Measurements from ENCODE around the gene SYT1.

SYT1 gene

GRCh38 chr12:79331870-79332269, 467.3 kb downstream of the SYT1 start:
- no peak overlapping the region for H3K4me3 ChIP-seq (ENCODE audit: insufficient read depth in 1 of 2, low read depth in 1 of 2, low read length in 2 of 2)
- no peak overlapping the region for H3K27ac ChIP-seq (ENCODE audit: low read length, poor library complexity, severe bottlenecking)
- no peaks in the 10 kb centered on the region for H3K4me1 ChIP-seq (ENCODE audit: control insufficient read depth, insufficient read depth, low read depth, low read length)
- DNase-seq, result no peak
- no peak overlapping the region for H3K4ac ChIP-seq (ENCODE audit: low read depth in 1 of 2, low read length in 2 of 2)
- H3K27me3 ChIP-seq (ENCODE audit: control insufficient read depth in 1 of 2, insufficient read depth in 1 of 2, low read length in 2 of 2), result no peaks in the 10 kb centered on the region
- H2BK120ac ChIP-seq (ENCODE audit: low read depth, low read length), result no peak overlapping the region
- no peak overlapping the region for H2AFZ ChIP-seq (ENCODE audit: low read depth, low read length)
- H3K4me2 ChIP-seq (ENCODE audit: low read length, poor library complexity, severe bottlenecking), result no peak overlapping the region
- no peak overlapping the region for H2BK5ac ChIP-seq (ENCODE audit: low read depth, low read length, poor library complexity, severe bottlenecking)
- H3K9me3 ChIP-seq (ENCODE audit: control insufficient read depth, low read length), result no peaks in the 10 kb centered on the region
- H2BK12ac ChIP-seq (ENCODE audit: low read length in 2 of 2), result no peak overlapping the region
- H3K23ac ChIP-seq (ENCODE audit: low read length in 2 of 2), result no peak overlapping the region
- no peak overlapping the region for H4K91ac ChIP-seq (ENCODE audit: low read length)
- no peak overlapping the region for H3K14ac ChIP-seq (ENCODE audit: low read length in 2 of 2)
- H3K36me3 ChIP-seq (ENCODE audit: control insufficient read depth in 1 of 2, insufficient read depth in 2 of 2, low read depth in 1 of 2, low read length in 2 of 2), result no peaks in the 10 kb centered on the region
- H2AK5ac ChIP-seq (ENCODE audit: low read length, severe bottlenecking), result no peak overlapping the region
- H2BK15ac ChIP-seq (ENCODE audit: low read depth, poor library complexity, severe bottlenecking), result no peak overlapping the region
- WGBS, result no CpG with 5 or more reads among the region's 1 CpG
- no peak overlapping the region for H4K8ac ChIP-seq (ENCODE audit: low read length)
- no peak overlapping the region for H3K18ac ChIP-seq (ENCODE audit: low read depth in 1 of 2, low read length in 2 of 2)
- H3K79me1 ChIP-seq (replicated peaks; ENCODE audit: low read length, poor library complexity, severe bottlenecking), result no peaks in the 10 kb centered on the region
- H3K9ac ChIP-seq (ENCODE audit: low read length), result no peak overlapping the region

- no peak for DNase-seq
- Histone ChIP-seq H2BK15ac (ENCODE audit: low read depth, poor library complexity, severe bottlenecking) (no peak overlapping the region), H4K91ac (ENCODE audit: low read length) (no peak overlapping the region), H3K18ac (ENCODE audit: low read depth in 1 of 2, low read length in 2 of 2) (no peak overlapping the region), H3K27me3 (ENCODE audit: control insufficient read depth in 1 of 2, insufficient read depth in 1 of 2, low read length in 2 of 2) (no peaks in the 10 kb centered on the region), H3K36me3 (ENCODE audit: control insufficient read depth in 1 of 2, insufficient read depth in 2 of 2, low read depth in 1 of 2, low read length in 2 of 2) (no peaks in the 10 kb centered on the region), H3K4me2 (ENCODE audit: low read length, poor library complexity, severe bottlenecking) (no peak overlapping the region), H2BK5ac (ENCODE audit: low read depth, low read length, poor library complexity, severe bottlenecking) (no peak overlapping the region), H3K23ac (ENCODE audit: low read length in 2 of 2) (no peak overlapping the region), H3K79me1 (replicated peaks; ENCODE audit: low read length, poor library complexity, severe bottlenecking) (no peaks in the 10 kb centered on the region), H3K4me3 (ENCODE audit: insufficient read depth in 1 of 2, low read depth in 1 of 2, low read length in 2 of 2) (no peak overlapping the region), H2AK5ac (ENCODE audit: low read length, severe bottlenecking) (no peak overlapping the region), H3K14ac (ENCODE audit: low read length in 2 of 2) (no peak overlapping the region), H3K4ac (ENCODE audit: low read depth in 1 of 2, low read length in 2 of 2) (no peak overlapping the region), H2BK12ac (ENCODE audit: low read length in 2 of 2) (no peak overlapping the region), H4K8ac (ENCODE audit: low read length) (no peak overlapping the region), H3K4me1 (ENCODE audit: control insufficient read depth, insufficient read depth, low read depth, low read length) (no peaks in the 10 kb centered on the region), H3K9ac (ENCODE audit: low read length) (no peak overlapping the region), H2BK120ac (ENCODE audit: low read depth, low read length) (no peak overlapping the region), H2AFZ (ENCODE audit: low read depth, low read length) (no peak overlapping the region), H3K27ac (ENCODE audit: low read length, poor library complexity, severe bottlenecking) (no peak overlapping the region), H3K9me3 (ENCODE audit: control insufficient read depth, low read length) (no peaks in the 10 kb centered on the region)
- 94% methylated on average over 3 of the region's 3 CpGs for WGBS
These were observed 468.6 kb downstream of the SYT1 start for GRCh38 chr12:79333144-79333543.

- no peaks in the 10 kb centered on the region for H3K4me1 ChIP-seq (ENCODE audit: control insufficient read depth, insufficient read depth, low read depth, low read length)
- H3K18ac ChIP-seq (ENCODE audit: low read depth in 1 of 2, low read length in 2 of 2), result no peak overlapping the region
- no peak overlapping the region for H3K14ac ChIP-seq (ENCODE audit: low read length in 2 of 2)
- H3K4ac ChIP-seq (ENCODE audit: low read depth in 1 of 2, low read length in 2 of 2), result no peak overlapping the region
- H2BK5ac ChIP-seq (ENCODE audit: low read depth, low read length, poor library complexity, severe bottlenecking), result no peak overlapping the region
- H3K4me2 ChIP-seq (ENCODE audit: low read length, poor library complexity, severe bottlenecking), result no peak overlapping the region
- H2AFZ ChIP-seq (ENCODE audit: low read depth, low read length), result no peak overlapping the region
- H2BK15ac ChIP-seq (ENCODE audit: low read depth, poor library complexity, severe bottlenecking), result no peak overlapping the region
- no peak overlapping the region for H2AK5ac ChIP-seq (ENCODE audit: low read length, severe bottlenecking)
- no peak overlapping the region for H2BK12ac ChIP-seq (ENCODE audit: low read length in 2 of 2)
- no peak overlapping the region for H3K4me3 ChIP-seq (ENCODE audit: insufficient read depth in 1 of 2, low read depth in 1 of 2, low read length in 2 of 2)
- no peak overlapping the region for H3K9ac ChIP-seq (ENCODE audit: low read length)
- no peak overlapping the region for H3K23ac ChIP-seq (ENCODE audit: low read length in 2 of 2)
- 99% methylated on average over 5 of the region's 5 CpGs for WGBS
- no peak overlapping the region for H3K27ac ChIP-seq (ENCODE audit: low read length, poor library complexity, severe bottlenecking)
- H2BK120ac ChIP-seq (ENCODE audit: low read depth, low read length), result no peak overlapping the region
- H3K9me3 ChIP-seq (ENCODE audit: control insufficient read depth, low read length), result no peaks in the 10 kb centered on the region
- H3K79me1 ChIP-seq (replicated peaks; ENCODE audit: low read length, poor library complexity, severe bottlenecking), result no peaks in the 10 kb centered on the region
- H4K91ac ChIP-seq (ENCODE audit: low read length), result no peak overlapping the region
- H4K8ac ChIP-seq (ENCODE audit: low read length), result no peak overlapping the region
- DNase-seq, result no peak
- H3K27me3 ChIP-seq (ENCODE audit: control insufficient read depth in 1 of 2, insufficient read depth in 1 of 2, low read length in 2 of 2), result no peaks in the 10 kb centered on the region
- no peaks in the 10 kb centered on the region for H3K36me3 ChIP-seq (ENCODE audit: control insufficient read depth in 1 of 2, insufficient read depth in 2 of 2, low read depth in 1 of 2, low read length in 2 of 2)
These were observed 473.2 kb downstream of the SYT1 start for GRCh38 chr12:79337662-79338290.

- Histone ChIP-seq H3K14ac (ENCODE audit: low read length in 2 of 2) (no peak overlapping the region), H3K18ac (ENCODE audit: low read depth in 1 of 2, low read length in 2 of 2) (no peak overlapping the region), H3K9ac (ENCODE audit: low read length) (no peak overlapping the region), H2AFZ (ENCODE audit: low read depth, low read length) (no peak overlapping the region), H3K36me3 (ENCODE audit: control insufficient read depth in 1 of 2, insufficient read depth in 2 of 2, low read depth in 1 of 2, low read length in 2 of 2) (no peaks in the 10 kb centered on the region), H2BK12ac (ENCODE audit: low read length in 2 of 2) (no peak overlapping the region), H3K27ac (ENCODE audit: low read length, poor library complexity, severe bottlenecking) (no peak overlapping the region), H3K4me2 (ENCODE audit: low read length, poor library complexity, severe bottlenecking) (no peak overlapping the region), H2BK5ac (ENCODE audit: low read depth, low read length, poor library complexity, severe bottlenecking) (no peak overlapping the region), H4K91ac (ENCODE audit: low read length) (no peak overlapping the region), H3K4me3 (ENCODE audit: insufficient read depth in 1 of 2, low read depth in 1 of 2, low read length in 2 of 2) (no peak overlapping the region), H4K8ac (ENCODE audit: low read length) (no peak overlapping the region), H3K79me1 (replicated peaks; ENCODE audit: low read length, poor library complexity, severe bottlenecking) (no peaks in the 10 kb centered on the region), H3K9me3 (ENCODE audit: control insufficient read depth, low read length) (no peaks in the 10 kb centered on the region), H2AK5ac (ENCODE audit: low read length, severe bottlenecking) (no peak overlapping the region), H3K4me1 (ENCODE audit: control insufficient read depth, insufficient read depth, low read depth, low read length) (no peaks in the 10 kb centered on the region), H3K27me3 (ENCODE audit: control insufficient read depth in 1 of 2, insufficient read depth in 1 of 2, low read length in 2 of 2) (peaks cover 0 to 11% of the 10 kb centered on the region in 2 experiments), H3K23ac (ENCODE audit: low read length in 2 of 2) (no peak overlapping the region), H3K4ac (ENCODE audit: low read depth in 1 of 2, low read length in 2 of 2) (no peak overlapping the region), H2BK120ac (ENCODE audit: low read depth, low read length) (no peak overlapping the region), H2BK15ac (ENCODE audit: low read depth, poor library complexity, severe bottlenecking) (no peak overlapping the region)
- DNase-seq, result peak; percentile 26
- 50% methylated on average over 2 of the region's 5 CpGs for WGBS
These were observed 480.6 kb downstream of the SYT1 start for GRCh38 chr12:79344855-79345847.
